HEK293 (cell line): ENCODE results near the gene HEBP1.

Experiments used
- CTCF ChIA-PET: fragments of 350-600 bp; formaldehyde crosslinking; extraction: SDS; loops from one replicate; lab custom pipeline; 2021; ENCODE audit warnings: antibody characterized with exemption; lab: Yijun Ruan, JAX
- POLR2A ChIA-PET: fragments of 300-600 bp; formaldehyde crosslinking; extraction: SDS; loops from one replicate; lab custom pipeline; 2020; ENCODE audit warnings: antibody characterized with exemption, inconsistent platforms; lab: Yijun Ruan, JAX
- H3K27ac ChIP-seq: fragments of 200-500 bp; sonication (Bioruptor generic); 2 replicates; pipeline ENCODE4 v1.5.1; 2014; ENCODE audit warnings: low read depth, low read length, control low read depth, inconsistent platforms; ENCODE audit errors: extremely low read depth
- H3K36me3 ChIP-seq, 2 experiments: fragments of 200-500 bp in 1 of 2; sonication (Bioruptor generic) in 1 of 2; 1 replicate in 1 of 2; 2 replicates in 1 of 2; pipeline ENCODE4 v1.5.1; 2014 to 2017; ENCODE audit warnings: inconsistent platforms in 2 of 2, low read length in 2 of 2; ENCODE audit not compliant: control insufficient read depth in 2 of 2, insufficient read depth in 1 of 2
- H3K4me1 ChIP-seq: fragments of 200-500 bp; sonication (Bioruptor generic); 2 replicates; pipeline ENCODE4 v1.5.1; 2014; ENCODE audit warnings: mild to moderate bottlenecking, low read length, inconsistent platforms; ENCODE audit not compliant: control insufficient read depth, insufficient read depth
- H3K4me3 ChIP-seq: 2 replicates; pipeline ENCODE4 v1.5.1; 2011; ENCODE audit warnings: low read depth, mild to moderate bottlenecking, control low read depth, low read length, moderate library complexity
- H3K9me3 ChIP-seq: fragments of 200-500 bp; sonication (Bioruptor generic); 2 replicates; pipeline ENCODE4 v1.5.1; 2014; ENCODE audit warnings: low read depth, low read length, inconsistent platforms; ENCODE audit not compliant: control insufficient read depth, insufficient read depth
- PRDM1 ChIP-seq: fragments of 450-650 bp; formaldehyde crosslinking; IDR thresholded peaks from 2 replicates; pipeline ENCODE4; 2016; ENCODE audit warnings: missing biosample characterization, missing genetic modification characterization
- ZBTB48 ChIP-seq: fragments of 450-650 bp; formaldehyde crosslinking; IDR thresholded peaks from 2 replicates; pipeline ENCODE4 v1.5.1; 2016; ENCODE audit warnings: missing biosample characterization, missing genetic modification characterization
- ZBTB8A ChIP-seq: fragments of 450-650 bp; formaldehyde crosslinking; IDR thresholded peaks from 2 replicates; pipeline ENCODE4 v1.5.1; 2016; ENCODE audit warnings: missing biosample characterization, missing genetic modification characterization
- ZIC2 ChIP-seq: fragments of 450-650 bp; formaldehyde crosslinking; IDR thresholded peaks from 2 replicates; pipeline ENCODE4 v1.5.1; 2016; ENCODE audit warnings: missing biosample characterization, missing genetic modification characterization
- ZNF114 ChIP-seq: fragments of 450-650 bp; formaldehyde crosslinking; IDR thresholded peaks from 2 replicates; pipeline ENCODE4 v1.5.0; 2017; ENCODE audit warnings: missing biosample characterization, missing genetic modification characterization
- ZNF138 ChIP-seq: fragments of 450-650 bp; formaldehyde crosslinking; IDR thresholded peaks from 2 replicates; pipeline ENCODE4 v1.5.1; 2016; ENCODE audit warnings: missing biosample characterization, missing genetic modification characterization, borderline replicate concordance
- ZNF157 ChIP-seq: fragments of 450-650 bp; formaldehyde crosslinking; IDR thresholded peaks from 2 replicates; pipeline ENCODE4 v1.5.1; 2016; ENCODE audit warnings: missing biosample characterization, missing genetic modification characterization
- ZNF202 ChIP-seq: fragments of 450-650 bp; formaldehyde crosslinking; IDR thresholded peaks from 2 replicates; pipeline ENCODE4 v1.5.1; 2016; ENCODE audit warnings: missing biosample characterization, missing genetic modification characterization, borderline replicate concordance
- ZNF221 ChIP-seq: fragments of 450-650 bp; formaldehyde crosslinking; IDR thresholded peaks from 2 replicates; pipeline ENCODE4 v1.5.1; 2017; ENCODE audit warnings: missing biosample characterization, missing genetic modification characterization, borderline replicate concordance
- ZNF239 ChIP-seq: fragments of 450-650 bp; formaldehyde crosslinking; IDR thresholded peaks from 2 replicates; pipeline ENCODE4 v1.5.1; 2016; ENCODE audit warnings: missing biosample characterization, missing genetic modification characterization
- ZNF335 ChIP-seq: fragments of 450-650 bp; formaldehyde crosslinking; conservative IDR thresholded peaks from 2 replicates; pipeline ENCODE4 v1.5.1; 2016; ENCODE audit warnings: missing biosample characterization, missing genetic modification characterization
- ZNF350 ChIP-seq: fragments of 450-650 bp; formaldehyde crosslinking; IDR thresholded peaks from 2 replicates; pipeline ENCODE4 v1.5.0; 2017; ENCODE audit warnings: missing biosample characterization, mild to moderate bottlenecking, missing genetic modification characterization
- ZNF366 ChIP-seq: fragments of 450-650 bp; formaldehyde crosslinking; conservative IDR thresholded peaks from 2 replicates; pipeline ENCODE4 v1.5.1; 2016; ENCODE audit warnings: missing biosample characterization, missing genetic modification characterization
- ZNF37A ChIP-seq: fragments of 450-650 bp; IDR thresholded peaks from 2 replicates; pipeline ENCODE4 v1.5.1; 2018; ENCODE audit warnings: missing biosample characterization, missing genetic modification characterization
- ZNF544 ChIP-seq: fragments of 450-650 bp; formaldehyde crosslinking; IDR thresholded peaks from 2 replicates; pipeline ENCODE4 v1.5.0; 2017; ENCODE audit warnings: missing biosample characterization, missing genetic modification characterization
- ZNF596 ChIP-seq: fragments of 450-650 bp; IDR thresholded peaks from 2 replicates; pipeline ENCODE4 v1.5.0; 2018; ENCODE audit warnings: missing biosample characterization, mild to moderate bottlenecking, missing genetic modification characterization, moderate library complexity
- ZNF600 ChIP-seq: fragments of 450-650 bp; formaldehyde crosslinking; IDR thresholded peaks from 2 replicates; pipeline ENCODE4 v1.5.1; 2016; ENCODE audit warnings: missing biosample characterization, missing genetic modification characterization
- ZNF629 ChIP-seq: fragments of 450-650 bp; formaldehyde crosslinking; IDR thresholded peaks from 2 replicates; pipeline ENCODE4 v1.5.1; 2017; ENCODE audit warnings: missing biosample characterization, missing genetic modification characterization
- ZNF654 ChIP-seq: fragments of 450-650 bp; formaldehyde crosslinking; IDR thresholded peaks from 2 replicates; pipeline ENCODE4 v1.5.1; 2016; ENCODE audit warnings: low read depth, missing biosample characterization, missing genetic modification characterization
- ZNF660 ChIP-seq: fragments of 450-650 bp; IDR thresholded peaks from 2 replicates; pipeline ENCODE4 v1.5.1; 2018; ENCODE audit warnings: missing biosample characterization, mild to moderate bottlenecking, missing genetic modification characterization
- ZNF664 ChIP-seq: fragments of 450-650 bp; formaldehyde crosslinking; IDR thresholded peaks from 2 replicates; pipeline ENCODE4 v1.5.1; 2016; ENCODE audit warnings: missing biosample characterization, missing genetic modification characterization
- ZNF670 ChIP-seq: fragments of 450-650 bp; formaldehyde crosslinking; IDR thresholded peaks from 2 replicates; pipeline ENCODE4 v1.5.1; 2016; ENCODE audit warnings: missing biosample characterization, missing genetic modification characterization, low read depth
- ZNF777 ChIP-seq: fragments of 450-650 bp; formaldehyde crosslinking; IDR thresholded peaks from 2 replicates; pipeline ENCODE4 v1.5.1; 2017; ENCODE audit warnings: missing biosample characterization, missing genetic modification characterization, borderline replicate concordance
- ZNF785 ChIP-seq: fragments of 450-650 bp; formaldehyde crosslinking; IDR thresholded peaks from 2 replicates; pipeline ENCODE4 v1.5.1; 2016; ENCODE audit warnings: missing biosample characterization, missing genetic modification characterization
- ZSCAN16 ChIP-seq: fragments of 450-650 bp; formaldehyde crosslinking; IDR thresholded peaks from 2 replicates; pipeline ENCODE4 v1.5.1; 2016; ENCODE audit warnings: missing biosample characterization, missing genetic modification characterization
- TF ChIP-seq, protein P1 (sequence below): fragments of 450-650 bp; formaldehyde crosslinking; IDR thresholded peaks from 2 replicates; pipeline ENCODE4 v1.5.1; 2016; ENCODE audit warnings: missing biosample characterization, missing genetic modification characterization
- TF ChIP-seq, protein P2 (sequence below): fragments of 450-650 bp; formaldehyde crosslinking; IDR thresholded peaks from 2 replicates; pipeline ENCODE4 v1.5.1; 2017; ENCODE audit warnings: missing biosample characterization, missing genetic modification characterization
- TF ChIP-seq, protein P3 (sequence below): fragments of 450-650 bp; formaldehyde crosslinking; IDR thresholded peaks from 2 replicates; pipeline ENCODE4 v1.5.1; 2016; ENCODE audit warnings: missing biosample characterization, missing genetic modification characterization

Gene HEBP1

DNA sequence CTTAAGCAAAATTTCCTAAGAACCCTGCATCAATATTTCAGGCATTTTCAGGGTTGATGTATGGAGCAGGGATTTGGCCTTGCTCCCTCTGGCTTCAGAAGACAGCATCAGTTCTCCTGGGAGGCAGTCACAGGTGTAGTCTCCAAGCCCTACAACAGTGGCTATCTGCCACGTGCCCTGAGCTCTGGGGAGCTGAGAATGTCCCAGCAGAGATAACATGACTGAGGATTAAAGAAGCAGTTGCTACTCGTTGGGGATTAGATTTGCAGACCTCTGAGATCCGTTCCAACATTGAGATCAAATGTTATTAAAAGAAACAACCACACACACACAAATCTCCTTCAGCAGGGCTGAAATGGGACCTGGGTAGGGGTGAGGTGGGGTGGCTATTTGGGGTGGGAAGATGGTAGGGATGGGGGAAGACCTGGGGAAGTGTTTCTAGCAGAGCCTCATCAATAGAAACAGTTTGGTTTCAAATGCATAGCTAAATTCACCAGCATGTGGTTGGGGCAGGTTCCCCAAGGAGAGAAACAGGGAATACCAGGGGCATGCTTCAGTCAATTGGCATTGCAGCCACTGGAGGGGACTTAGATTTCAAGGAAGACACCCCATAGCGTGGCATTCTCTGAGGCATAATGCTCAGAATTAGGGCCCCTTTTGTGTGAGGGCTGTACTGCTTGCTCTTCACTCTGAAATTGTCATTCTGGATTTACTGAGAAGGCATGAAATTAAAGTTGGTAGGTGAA lies 28.9 kb upstream of the HEBP1 start:
- H3K4me3 ChIP-seq: no peak overlapping the region
- H3K9me3 ChIP-seq: no peaks in the 10 kb centered on the region
- H3K4me1 ChIP-seq: no peaks in the 10 kb centered on the region
- POLR2A ChIA-PET: interaction anchor here (0.7 kb wide), 1 partner anchor 515 kb away, joined by 9 read pairs; no protein-coding TSS in a partner anchor
- CTCF ChIA-PET: interaction anchor here (0.7 to 1.0 kb wide), 2 partner anchors 180 to 183 kb away, joined by 3 to 4 read pairs; no protein-coding TSS in a partner anchor
- TF ChIP-seq, protein P1, sequence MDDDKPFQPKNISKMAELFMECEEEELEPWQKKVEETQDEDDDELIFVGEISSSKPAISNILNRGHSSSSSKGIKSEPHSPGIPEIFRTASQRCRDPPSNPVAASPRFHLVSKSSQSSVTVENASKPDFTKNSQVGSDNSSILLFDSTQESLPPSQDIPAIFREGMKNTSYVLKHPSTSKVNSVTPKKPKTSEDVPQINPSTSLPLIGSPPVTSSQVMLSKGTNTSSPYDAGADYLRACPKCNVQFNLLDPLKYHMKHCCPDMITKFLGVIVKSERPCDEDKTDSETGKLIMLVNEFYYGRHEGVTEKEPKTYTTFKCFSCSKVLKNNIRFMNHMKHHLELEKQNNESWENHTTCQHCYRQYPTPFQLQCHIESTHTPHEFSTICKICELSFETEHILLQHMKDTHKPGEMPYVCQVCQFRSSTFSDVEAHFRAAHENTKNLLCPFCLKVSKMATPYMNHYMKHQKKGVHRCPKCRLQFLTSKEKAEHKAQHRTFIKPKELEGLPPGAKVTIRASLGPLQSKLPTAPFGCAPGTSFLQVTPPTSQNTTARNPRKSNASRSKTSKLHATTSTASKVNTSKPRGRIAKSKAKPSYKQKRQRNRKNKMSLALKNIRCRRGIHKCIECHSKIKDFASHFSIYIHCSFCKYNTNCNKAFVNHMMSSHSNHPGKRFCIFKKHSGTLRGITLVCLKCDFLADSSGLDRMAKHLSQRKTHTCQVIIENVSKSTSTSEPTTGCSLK (tag by site-specific recombination): no peak
- TF ChIP-seq ZNF600 (tag by site-specific recombination): no peak
- no peak for TF ChIP-seq ZNF37A
- TF ChIP-seq ZBTB48 (tag by site-specific recombination): no peak
- TF ChIP-seq ZNF660 (tag by site-specific recombination): no peak
- no peak for TF ChIP-seq ZNF629 (tag by site-specific recombination)
- no peak for TF ChIP-seq ZNF654
- no peak for TF ChIP-seq ZNF350 (tag by site-specific recombination)
- no peak for TF ChIP-seq PRDM1
- no peak for TF ChIP-seq ZNF366 (tag by site-specific recombination)
- no peak for TF ChIP-seq ZNF785 (tag by site-specific recombination)
- TF ChIP-seq ZNF239: no peak
- TF ChIP-seq ZSCAN16 (tag by site-specific recombination): no peak
- TF ChIP-seq, protein P2, sequence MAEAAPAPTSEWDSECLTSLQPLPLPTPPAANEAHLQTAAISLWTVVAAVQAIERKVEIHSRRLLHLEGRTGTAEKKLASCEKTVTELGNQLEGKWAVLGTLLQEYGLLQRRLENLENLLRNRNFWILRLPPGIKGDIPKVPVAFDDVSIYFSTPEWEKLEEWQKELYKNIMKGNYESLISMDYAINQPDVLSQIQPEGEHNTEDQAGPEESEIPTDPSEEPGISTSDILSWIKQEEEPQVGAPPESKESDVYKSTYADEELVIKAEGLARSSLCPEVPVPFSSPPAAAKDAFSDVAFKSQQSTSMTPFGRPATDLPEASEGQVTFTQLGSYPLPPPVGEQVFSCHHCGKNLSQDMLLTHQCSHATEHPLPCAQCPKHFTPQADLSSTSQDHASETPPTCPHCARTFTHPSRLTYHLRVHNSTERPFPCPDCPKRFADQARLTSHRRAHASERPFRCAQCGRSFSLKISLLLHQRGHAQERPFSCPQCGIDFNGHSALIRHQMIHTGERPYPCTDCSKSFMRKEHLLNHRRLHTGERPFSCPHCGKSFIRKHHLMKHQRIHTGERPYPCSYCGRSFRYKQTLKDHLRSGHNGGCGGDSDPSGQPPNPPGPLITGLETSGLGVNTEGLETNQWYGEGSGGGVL (tag by site-specific recombination): no peak
- H3K27ac ChIP-seq: no peak overlapping the region
- no peaks in the 10 kb centered on the region for H3K36me3 ChIP-seq

DNA sequence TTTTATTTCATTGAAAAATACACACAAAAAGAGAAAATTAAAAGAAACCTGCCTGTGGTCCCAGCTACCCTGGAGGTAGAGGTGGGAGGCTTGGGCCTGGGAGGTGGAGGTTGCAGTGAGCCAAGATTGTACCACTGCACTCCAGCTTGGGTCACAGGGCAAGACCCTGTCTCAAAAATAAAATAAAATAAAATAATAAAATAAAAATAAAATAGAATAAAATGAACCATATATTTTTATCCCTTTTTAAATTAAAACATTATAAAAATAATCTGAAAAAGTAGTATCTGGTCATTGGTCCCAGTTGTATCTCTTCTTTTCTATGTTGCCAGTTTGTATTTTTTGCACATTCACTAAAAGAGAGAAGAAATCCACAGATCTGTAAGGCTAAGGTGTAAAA lies 27.4 kb upstream of the HEBP1 start:
- Histone ChIP-seq H3K36me3 (no peaks in the 10 kb centered on the region), H3K27ac (no peak overlapping the region), H3K4me3 (no peak overlapping the region), H3K4me1 (no peaks in the 10 kb centered on the region), H3K9me3 (no peaks in the 10 kb centered on the region)
- POLR2A ChIA-PET: no interaction called here
- CTCF ChIA-PET: interaction anchor here (0.6 to 4.3 kb wide), 4 partner anchors 43 to 185 kb away, joined by 3 to 40 read pairs (median 3); no protein-coding TSS in a partner anchor
- no peak for TF ChIP-seq ZNF114 (tag by site-specific recombination)
- no peak for TF ChIP-seq ZNF664 (tag by site-specific recombination)
- TF ChIP-seq ZNF777 (tag by site-specific recombination): no peak
- no peak for TF ChIP-seq ZNF670
- TF ChIP-seq, protein P3, sequence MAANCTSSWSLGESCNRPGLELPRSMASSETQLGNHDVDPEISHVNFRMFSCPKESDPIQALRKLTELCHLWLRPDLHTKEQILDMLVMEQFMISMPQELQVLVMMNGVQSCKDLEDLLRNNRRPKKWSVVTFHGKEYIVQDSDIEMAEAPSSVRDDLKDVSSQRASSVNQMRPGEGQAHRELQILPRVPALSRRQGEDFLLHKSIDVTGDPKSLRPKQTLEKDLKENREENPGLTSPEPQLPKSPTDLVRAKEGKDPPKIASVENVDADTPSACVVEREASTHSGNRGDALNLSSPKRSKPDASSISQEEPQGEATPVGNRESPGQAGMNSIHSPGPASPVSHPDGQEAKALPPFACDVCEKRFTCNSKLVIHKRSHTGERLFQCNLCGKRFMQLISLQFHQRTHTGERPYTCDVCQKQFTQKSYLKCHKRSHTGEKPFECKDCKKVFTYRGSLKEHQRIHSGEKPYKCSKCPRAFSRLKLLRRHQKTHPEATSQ (tag by site-specific recombination): no peak
- no peak for TF ChIP-seq ZNF157 (tag by site-specific recombination)
- TF ChIP-seq ZBTB8A: no peak
- TF ChIP-seq ZNF202 (tag by site-specific recombination): no peak
- no peak for TF ChIP-seq ZNF544 (tag by site-specific recombination)
- no peak for TF ChIP-seq ZNF596
- no peak for TF ChIP-seq ZNF221 (tag by site-specific recombination)
- TF ChIP-seq ZIC2 (tag by site-specific recombination): no peak
- TF ChIP-seq ZNF335 (tag by site-specific recombination): no peak
- no peak for TF ChIP-seq ZNF138 (tag by site-specific recombination)
- TF ChIP-seq, all 188 proteins: peak for 0
